Fibroblast of the conjunctiva (primary cell): ENCODE data around the gene MTMR11.

ENCODE experiments used
- DNase-seq: peaks from one replicate; pipeline ENCODE4 v3.0.0-alpha.2; 2010; ENCODE audit warnings: low read depth

Gene MTMR11

DNA sequence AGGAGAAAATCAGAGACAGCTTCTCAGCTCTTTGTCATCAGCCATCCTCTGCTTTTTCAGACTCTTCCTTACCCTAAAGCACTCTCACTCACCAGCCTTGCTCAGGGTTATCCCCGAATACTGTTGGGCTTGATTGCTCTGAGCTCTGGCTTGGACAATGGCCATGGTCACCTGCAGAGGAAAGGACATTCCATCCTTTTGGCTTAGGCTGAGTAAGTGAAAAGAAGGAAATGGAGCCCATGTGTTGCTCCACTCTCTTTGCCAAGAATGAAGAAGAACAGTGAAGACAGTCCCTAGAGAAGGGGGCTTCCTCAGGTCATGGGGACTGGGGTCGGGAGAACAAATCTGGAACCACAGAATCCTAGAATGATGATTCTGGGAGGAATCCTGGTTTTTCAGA, 2.3 kb downstream of the MTMR11 start:
- DNase-seq, result no peak

GRCh38 chr1:149933208-149933607, 3.5 kb downstream of the MTMR11 start:
- no peak for DNase-seq

DNA sequence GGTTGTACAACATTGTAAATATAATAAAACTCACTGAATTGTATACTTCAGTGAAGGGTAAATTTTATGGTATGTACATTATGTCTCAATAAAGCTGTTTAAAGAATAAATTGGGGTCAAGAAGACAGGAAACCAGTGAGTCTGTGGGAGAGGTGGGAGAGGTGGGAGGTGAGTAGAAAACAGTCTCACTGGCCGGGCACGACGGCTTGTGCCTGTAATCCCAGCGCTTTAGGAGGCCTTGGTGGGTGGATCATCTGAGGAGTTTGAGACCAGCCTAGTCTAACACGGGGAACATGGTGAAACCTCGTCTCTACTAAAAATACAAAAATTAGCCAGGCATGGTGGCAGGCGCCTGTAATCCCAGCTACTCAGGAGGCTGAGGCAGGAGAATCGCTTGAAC, 4.2 kb downstream of the MTMR11 start:
- no peak for DNase-seq

DNA sequence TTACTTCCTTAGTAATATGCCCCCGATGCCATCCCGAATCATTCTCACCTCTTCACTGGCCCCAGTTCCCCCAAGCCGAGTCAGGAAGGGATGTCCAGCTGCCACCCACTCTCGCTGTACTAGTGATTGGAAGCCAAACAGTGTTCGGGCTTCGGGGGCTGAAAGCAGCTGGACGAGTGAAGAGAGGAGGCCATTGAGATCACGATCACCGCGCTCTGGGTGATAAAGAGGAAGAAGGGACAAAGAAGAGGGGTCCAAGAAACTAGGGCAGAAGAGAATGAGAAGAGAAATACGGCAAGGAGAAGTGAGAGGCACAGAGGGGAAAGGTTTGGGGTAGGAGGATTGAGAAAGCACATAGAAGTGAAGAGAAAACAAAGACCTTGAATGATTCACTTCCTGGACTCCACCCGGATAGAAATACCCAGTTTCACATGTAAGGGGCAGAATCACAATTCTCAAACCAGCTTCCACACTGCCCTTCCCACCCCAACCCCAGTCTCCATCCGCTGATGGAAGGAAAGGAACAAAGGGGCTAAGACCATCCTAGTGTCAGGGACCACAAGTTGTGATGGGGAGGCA, 5.4 kb downstream of the MTMR11 start:
- DNase-seq, result no peak

DNA sequence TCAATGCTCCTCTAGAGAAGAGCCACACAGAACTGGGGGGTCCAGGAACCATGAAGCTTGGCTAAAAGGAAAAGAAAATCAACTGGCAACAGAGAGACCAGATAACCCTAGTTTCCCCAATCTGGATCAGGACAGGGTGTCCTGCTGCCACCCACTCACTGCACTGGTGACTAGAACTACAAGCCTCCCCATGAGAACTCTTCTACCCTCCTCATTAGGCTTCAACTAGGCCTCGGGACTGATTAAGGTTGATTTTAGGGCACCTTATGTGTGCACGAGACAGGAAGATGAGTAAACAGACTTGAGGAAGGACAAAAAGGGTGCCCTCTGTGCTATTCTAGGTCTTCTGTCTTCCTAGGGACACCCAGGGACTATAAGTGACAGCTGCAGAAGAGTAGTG, 6.8 kb downstream of the MTMR11 start:
- no peak for DNase-seq

DNA sequence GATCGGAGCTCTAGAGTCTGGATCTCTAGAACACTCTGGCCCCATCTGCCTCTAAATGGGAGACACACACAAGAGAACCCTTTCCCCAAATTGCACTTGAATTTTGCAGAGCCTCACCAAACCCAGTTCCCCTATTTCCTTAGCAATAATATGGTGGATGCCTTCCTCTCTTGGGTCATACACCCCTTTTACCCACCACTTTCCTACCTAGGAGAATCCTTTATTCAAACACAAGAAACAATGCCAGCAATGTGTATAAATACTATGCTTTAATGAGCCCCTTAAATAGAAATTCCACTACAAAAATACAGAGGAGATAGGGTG, 8.3 kb downstream of the MTMR11 start:
- DNase-seq, result no peak

GRCh38 chr1:149927563-149928400, 8.9 kb downstream of the MTMR11 start, which contains the start of gene SF3B4:
TSS of gene SF3B4 (minus strand) at chr1:149927803. CDS start at chr1:149927759, 44 bp downstream.
- DNase-seq, result peak; percentile 82

DNA sequence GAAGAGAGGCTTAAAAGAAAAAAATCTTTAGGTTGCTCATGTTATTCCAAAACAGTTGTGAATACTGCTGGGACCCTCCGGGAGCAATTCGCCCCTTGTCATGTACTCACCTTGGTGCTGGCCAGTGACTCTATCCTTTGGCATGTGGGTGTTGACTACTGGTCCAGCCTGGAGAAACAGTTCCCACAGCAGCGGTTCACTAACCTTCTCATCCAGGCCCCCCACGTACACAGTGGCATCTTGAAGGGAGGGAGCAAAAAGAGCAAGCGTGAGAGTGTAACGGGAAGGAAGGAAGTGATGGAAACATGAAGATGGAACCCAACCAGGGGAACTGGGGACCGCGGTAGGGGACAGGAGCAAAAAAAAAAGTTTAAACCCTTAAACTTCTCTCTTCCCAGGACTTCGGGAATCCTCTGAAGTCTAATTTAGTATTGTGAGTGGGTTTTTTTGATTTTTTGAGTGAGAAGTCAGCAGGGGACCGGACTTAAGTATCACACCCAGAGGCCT, 9.6 kb downstream of the MTMR11 start:
- no peak for DNase-seq

DNA sequence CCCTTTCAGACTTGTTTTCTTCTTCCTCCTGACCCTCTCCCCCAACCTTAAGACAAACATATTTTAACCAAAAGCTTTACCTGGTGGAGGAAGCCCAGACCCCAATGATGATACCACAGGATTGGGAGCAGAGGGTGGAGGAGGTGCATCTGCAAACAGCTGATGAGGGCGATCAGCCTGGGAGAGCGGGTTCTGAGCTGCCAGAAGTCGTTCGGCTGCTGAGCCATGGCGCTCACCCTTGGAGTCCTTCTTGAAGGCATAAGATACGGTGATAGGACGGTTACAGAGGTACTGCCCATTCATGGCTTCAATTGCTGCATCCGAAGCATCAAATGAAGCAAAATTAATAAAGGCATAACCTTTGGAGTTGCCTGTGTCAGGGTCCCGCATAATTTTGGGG, 10.4 kb downstream of the MTMR11 start:
- DNase-seq, result no peak

GRCh38 chr1:149925751-149926150, 10.9 kb downstream of the MTMR11 start:
- no peak for DNase-seq

- no peak for DNase-seq
Measured at GRCh38 chr1:149925345-149925744, 11.3 kb downstream of the MTMR11 start.

DNA sequence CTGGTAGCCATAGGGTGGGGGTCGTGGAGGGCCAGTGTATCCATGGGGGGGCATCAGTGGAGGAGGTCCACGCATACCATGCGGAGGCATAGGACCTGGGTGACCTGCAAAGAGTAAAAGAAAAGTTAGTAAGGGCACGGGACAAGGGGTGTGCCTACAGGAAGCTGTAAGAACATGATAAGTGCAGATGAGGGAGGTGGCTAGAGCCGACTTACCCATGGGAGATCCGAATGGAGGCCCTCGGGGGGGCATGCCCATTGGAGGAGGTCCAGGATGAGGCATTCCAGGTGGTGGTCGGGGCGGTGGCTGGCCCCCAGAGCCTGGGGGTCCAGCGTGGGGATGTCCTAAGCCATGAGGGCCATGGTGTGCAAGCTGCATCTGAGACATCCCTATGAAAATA, 13.1 kb downstream of the MTMR11 start:
- no peak for DNase-seq

DNA sequence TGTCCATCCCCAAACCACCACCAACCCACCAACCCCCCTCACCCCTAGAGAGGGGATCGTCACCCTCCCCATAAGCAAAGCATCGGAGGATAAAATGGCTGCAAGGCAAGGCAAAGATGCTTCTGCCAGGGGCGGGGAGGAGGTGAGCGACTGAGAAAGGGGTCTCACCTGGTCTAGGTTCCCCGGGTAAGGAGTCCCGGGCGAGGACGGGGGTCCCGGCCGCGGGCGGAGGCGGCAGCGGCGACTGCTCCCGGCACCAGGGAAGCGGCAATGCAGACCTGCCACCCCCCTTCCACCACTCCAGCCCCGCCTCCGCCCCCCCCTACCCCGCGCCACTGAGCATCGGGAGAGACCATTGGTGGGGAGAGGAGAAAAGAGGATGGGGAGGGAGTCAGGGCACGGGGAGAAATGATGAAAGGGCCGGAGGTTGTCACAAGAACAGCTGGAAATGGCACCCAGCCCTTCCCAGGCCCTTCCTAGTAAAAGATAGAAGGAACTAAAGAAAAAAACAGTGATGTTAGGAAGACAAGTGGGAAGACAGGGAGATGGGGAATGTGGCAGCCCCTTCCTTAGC, 19.0 kb downstream of the MTMR11 start, which contains the start of gene SV2A:
SV2A (minus strand) TSS at position 274 of the 574 bp plus-strand sequence. CDS start 4,004 bp downstream, outside the sequence.
- DNase-seq, result peak; percentile 41

DNA sequence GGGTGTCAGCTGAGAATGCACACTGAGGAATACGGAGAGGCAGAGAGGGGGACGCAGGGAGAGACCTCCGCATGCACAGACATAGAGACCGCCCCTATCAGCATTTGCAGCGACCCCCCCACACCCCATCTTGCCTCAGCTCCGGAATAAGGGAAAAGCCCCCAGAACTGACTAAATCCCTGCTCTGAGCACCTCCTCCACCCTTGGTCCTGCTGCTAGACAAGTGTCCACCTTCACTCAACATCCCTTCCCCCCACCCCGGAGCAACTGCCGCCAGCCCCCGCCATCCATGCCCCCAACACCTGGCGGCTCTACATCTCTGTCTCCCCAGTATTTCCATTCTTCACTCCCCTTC, 19.8 kb downstream of the MTMR11 start:
- no peak for DNase-seq

DNA sequence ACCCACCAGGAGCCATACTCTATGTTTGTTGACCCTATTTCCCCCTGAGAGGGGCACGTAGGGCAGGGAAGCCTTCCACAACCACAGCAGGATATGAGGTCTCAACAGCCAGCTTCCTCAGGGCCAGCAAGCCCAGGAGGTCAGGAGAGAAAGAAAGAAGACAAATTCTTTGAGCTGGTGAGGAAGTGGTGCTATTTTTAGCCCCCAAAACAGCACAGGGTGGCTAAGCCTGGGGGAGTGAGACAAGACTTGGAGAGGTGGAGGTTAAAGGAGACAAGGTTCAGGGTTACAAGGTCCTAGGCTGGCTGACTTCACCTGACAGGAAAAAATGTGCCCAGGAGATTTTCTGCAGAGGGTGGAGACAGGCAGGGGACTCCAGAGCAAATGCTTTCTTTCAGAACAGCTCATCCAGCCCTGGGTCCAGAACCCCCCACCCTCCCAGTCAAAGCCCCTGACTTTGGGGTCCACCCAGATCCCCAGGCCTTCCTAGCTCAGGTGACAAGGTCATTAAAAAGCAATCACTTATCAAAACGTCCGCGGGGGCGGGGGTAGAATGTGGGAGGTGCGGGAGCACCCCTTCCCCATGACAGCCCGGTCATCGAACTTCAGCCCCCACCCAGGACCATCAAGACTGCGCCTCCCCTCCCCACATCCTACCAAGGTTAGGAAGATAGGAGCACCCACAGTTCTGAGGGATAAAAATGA, 20.3 kb downstream of the MTMR11 start:
- no peak for DNase-seq

DNA sequence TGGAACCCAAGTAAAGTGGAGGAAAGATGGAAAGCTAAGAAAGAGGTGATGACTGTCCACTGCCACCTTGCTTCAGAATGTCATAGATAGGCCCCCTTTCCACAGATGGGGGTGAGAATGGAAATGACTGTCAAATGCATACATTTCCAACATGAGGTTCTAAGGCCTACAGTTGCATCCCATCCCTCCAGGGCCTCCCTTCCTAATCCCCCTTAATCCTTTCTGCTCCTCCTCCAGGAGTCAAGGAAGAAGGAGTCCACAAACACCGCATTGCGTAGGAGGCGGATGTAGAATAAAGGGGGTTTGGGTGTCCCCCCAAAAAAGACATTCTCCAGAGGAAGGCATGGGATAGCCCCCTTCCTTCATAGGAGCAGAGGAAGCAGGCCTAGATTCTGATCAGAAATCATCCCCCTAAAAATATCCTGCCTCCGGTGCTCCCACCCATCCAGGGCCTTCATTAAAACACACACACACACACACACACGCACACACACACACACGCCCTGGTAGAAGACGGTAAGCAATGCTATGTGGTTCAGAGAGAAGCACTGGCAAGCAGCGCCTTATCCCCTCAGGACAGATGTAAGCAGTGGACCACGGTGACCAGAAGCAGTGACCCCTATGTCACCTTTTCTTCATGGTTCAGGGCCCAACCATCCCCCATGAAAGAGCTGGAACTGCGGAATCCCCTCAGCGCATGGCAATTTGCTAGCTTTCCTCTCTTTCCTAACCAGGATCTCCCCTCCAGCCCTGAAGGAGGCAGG, 21.1 kb downstream of the MTMR11 start:
- DNase-seq, result no peak

GRCh38 chr1:149914545-149914944, 22.1 kb downstream of the MTMR11 start:
- no peak for DNase-seq

- no peak for DNase-seq
Measured at GRCh38 chr1:149906570-149907075, 30.1 kb downstream of the MTMR11 start.

- DNase-seq, result no peak
Measured at GRCh38 chr1:149903836-149904491, 32.7 kb downstream of the MTMR11 start.

- peak; percentile 76 for DNase-seq
Measured at GRCh38 chr1:149899460-149900284, 37.0 kb downstream of the MTMR11 start, which contains the start of gene BOLA1. TSS of gene BOLA1 (plus strand) at chr1:149899568. CDS start at chr1:149900060, 492 bp downstream.
